ENCODE measurements around the gene CYB5A. TPM values are rescaled to one million over a fixed set of nuclear protein-coding genes. Genes with fewer than 3 reads are reported as not detected.

Gene CYB5A
- total RNA-seq, 1 experiment from 2014 or later = not detected

- DNase-seq (ENCODE audit: low spot score) = no peak
- in situ Hi-C loops (cut with HindIII; ENCODE audit: low sequenced_read_pairs) = no loop called here
These were observed 9.6 kb downstream of the CYB5A start for GRCh38 chr18:74281980-74282754.

- in situ Hi-C loops (cut with HindIII; ENCODE audit: low sequenced_read_pairs) = no loop called here
- DNase-seq (ENCODE audit: low spot score) = peak; percentile 96
These were observed 10.5 kb downstream of the CYB5A start for GRCh38 chr18:74281011-74281979.

- in situ Hi-C loops (cut with HindIII; ENCODE audit: low sequenced_read_pairs) = no loop called here
- DNase-seq (ENCODE audit: low spot score) = no peak
These were observed 12.8 kb downstream of the CYB5A start for GRCh38 chr18:74278983-74279382.

GRCh38 chr18:74278058-74278457, 13.7 kb downstream of the CYB5A start:
- in situ Hi-C loops (cut with HindIII; ENCODE audit: low sequenced_read_pairs) = no loop called here
- DNase-seq (ENCODE audit: low spot score) = no peak

- in situ Hi-C loops (cut with HindIII; ENCODE audit: low sequenced_read_pairs) = no loop called here
- DNase-seq (ENCODE audit: low spot score) = no peak
These were observed 14.5 kb downstream of the CYB5A start for GRCh38 chr18:74277296-74277695.

- DNase-seq (ENCODE audit: low spot score) = peak; percentile 61
- in situ Hi-C loops (cut with HindIII; ENCODE audit: low sequenced_read_pairs) = no loop called here
These were observed 15.2 kb downstream of the CYB5A start for GRCh38 chr18:74276609-74277008.

GRCh38 chr18:74275736-74276135, 16.0 kb downstream of the CYB5A start:
- no peak for DNase-seq (ENCODE audit: low spot score)
- in situ Hi-C loops (cut with HindIII; ENCODE audit: low sequenced_read_pairs) = no loop called here

GRCh38 chr18:74274700-74275099, 17.1 kb downstream of the CYB5A start:
- in situ Hi-C loops (cut with HindIII; ENCODE audit: low sequenced_read_pairs) = no loop called here
- DNase-seq (ENCODE audit: low spot score) = no peak

- in situ Hi-C loops (cut with HindIII; ENCODE audit: low sequenced_read_pairs) = no loop called here
- DNase-seq (ENCODE audit: low spot score) = peak; percentile 67
These were observed 18.4 kb downstream of the CYB5A start for GRCh38 chr18:74273394-74273793.

- in situ Hi-C loops (cut with HindIII; ENCODE audit: low sequenced_read_pairs) = no loop called here
- no peak for DNase-seq (ENCODE audit: low spot score)
These were observed 20.1 kb downstream of the CYB5A start for GRCh38 chr18:74271635-74272034.

GRCh38 chr18:74268933-74269620, 22.7 kb downstream of the CYB5A start:
- in situ Hi-C loops (cut with HindIII; ENCODE audit: low sequenced_read_pairs) = no loop called here
- no peak for DNase-seq (ENCODE audit: low spot score)

- no peak for DNase-seq (ENCODE audit: low spot score)
- in situ Hi-C loops (cut with HindIII; ENCODE audit: low sequenced_read_pairs) = no loop called here
These were observed 23.6 kb downstream of the CYB5A start for GRCh38 chr18:74268175-74268574.

GRCh38 chr18:74266161-74266560, 25.6 kb downstream of the CYB5A start:
- DNase-seq (ENCODE audit: low spot score) = no peak
- in situ Hi-C loops (cut with HindIII; ENCODE audit: low sequenced_read_pairs) = no loop called here

- in situ Hi-C loops (cut with HindIII; ENCODE audit: low sequenced_read_pairs) = no loop called here
- DNase-seq (ENCODE audit: low spot score) = no peak
These were observed 26.1 kb downstream of the CYB5A start for GRCh38 chr18:74265546-74266098.

GRCh38 chr18:74264303-74265020, 27.3 kb downstream of the CYB5A start:
- DNase-seq (ENCODE audit: low spot score) = no peak
- in situ Hi-C loops (cut with HindIII; ENCODE audit: low sequenced_read_pairs) = no loop called here

- DNase-seq (ENCODE audit: low spot score) = no peak
- in situ Hi-C loops (cut with HindIII; ENCODE audit: low sequenced_read_pairs) = no loop called here
These were observed 30.6 kb downstream of the CYB5A start for GRCh38 chr18:74261053-74261713.

GRCh38 chr18:74259347-74259746, 32.4 kb downstream of the CYB5A start:
- in situ Hi-C loops (cut with HindIII; ENCODE audit: low sequenced_read_pairs) = no loop called here
- no peak for DNase-seq (ENCODE audit: low spot score)

GRCh38 chr18:74257083-74257482, 34.7 kb downstream of the CYB5A start:
- in situ Hi-C loops (cut with HindIII; ENCODE audit: low sequenced_read_pairs) = no loop called here
- DNase-seq (ENCODE audit: low spot score) = no peak
